Activated naive CD8-positive, alpha-beta T cell treated with anti-CD3 and anti-CD28 coated beads, Interleukin-2, amount 50 U/mL, for 24 hours (primary cell): ENCODE measurements around the gene PSMD8.

Experiments used
- ATAC-seq: fragments of 150-1000 bp; cut with Tn5 transposase; one replicate; pipeline ENCODE4 v1.10.0; 2021
- DNase-seq: peaks from one replicate; pipeline ENCODE4 v3.0.0; 2021
- H3K27ac Mint-ChIP-seq: one replicate; pipeline ENCODE4 v1.8.0; 2021; ENCODE audit warnings: mild to moderate bottlenecking, mixed read lengths
- H3K27me3 Mint-ChIP-seq: one replicate; pipeline ENCODE4 v1.8.0; 2021; ENCODE audit warnings: mixed read lengths
- H3K36me3 Mint-ChIP-seq: one replicate; pipeline ENCODE4 v1.8.0; 2021; ENCODE audit warnings: low read depth, mixed read lengths
- H3K4me1 Mint-ChIP-seq: one replicate; pipeline ENCODE4 v1.8.0; 2021; ENCODE audit warnings: mixed read lengths
- H3K4me3 Mint-ChIP-seq: one replicate; pipeline ENCODE4 v1.8.0; 2021; ENCODE audit warnings: mild to moderate bottlenecking, moderate library complexity, mixed read lengths
- H3K9me3 Mint-ChIP-seq: one replicate; pipeline ENCODE4 v1.8.0; 2021; ENCODE audit warnings: mixed read lengths

Gene PSMD8

DNA sequence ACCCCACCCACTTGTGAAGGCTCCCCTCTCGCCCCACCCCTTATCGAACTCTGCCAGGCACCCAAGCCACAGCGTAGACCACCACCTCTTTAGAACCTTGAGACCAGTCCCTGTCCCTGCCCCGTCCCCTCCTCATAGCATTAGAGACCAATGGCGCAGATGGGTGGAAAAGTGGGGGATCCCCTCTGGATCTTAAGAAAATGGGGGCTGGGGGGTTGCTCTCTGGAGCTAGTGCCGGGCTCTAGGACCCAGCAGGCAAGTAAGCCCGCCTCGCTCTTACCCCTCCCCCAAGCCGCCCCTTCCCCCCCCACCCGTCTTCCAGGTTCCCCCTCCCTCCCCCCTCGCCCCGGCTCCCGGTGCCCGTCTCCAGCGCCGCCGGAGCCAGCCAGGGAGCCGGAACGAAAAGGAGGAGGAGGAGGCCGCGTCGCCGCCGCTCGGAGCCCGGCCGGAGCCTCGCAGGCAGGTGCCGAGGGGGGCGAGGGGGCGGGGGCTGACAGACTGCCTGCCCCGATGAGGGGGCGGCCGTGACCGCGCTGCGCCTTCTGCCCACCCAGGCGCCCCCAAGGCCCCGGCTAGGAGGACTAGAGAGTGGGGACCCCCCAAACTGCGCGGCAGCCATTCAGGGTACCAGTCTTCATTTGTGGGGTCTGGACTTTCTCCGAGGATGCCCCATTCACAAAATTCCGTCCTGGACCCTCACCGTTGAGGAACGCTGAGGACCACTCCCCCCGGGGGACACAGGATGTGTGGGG lies 14.2 kb downstream of the PSMD8 start, which contains the start of gene SPRED3:
Gene SPRED3, plus strand, starts transcription at position 349 of the 752 bp plus-strand sequence. CDS start 1,606 bp downstream, outside the sequence.
- Mint-ChIP-seq H3K9me3 (no peaks in the 10 kb centered on the region), H3K36me3 (peaks cover 20% of the 10 kb centered on the region), H3K27me3 (peaks cover 32% of the 10 kb centered on the region), H3K4me3 (peak within 1 kb of the TSS; percentile 79), H3K4me1 (peaks cover 23% of the 10 kb centered on the region), H3K27ac (peak within 1 kb of the TSS; percentile 67)
- ATAC-seq: no peak
- no peak for DNase-seq

DNA sequence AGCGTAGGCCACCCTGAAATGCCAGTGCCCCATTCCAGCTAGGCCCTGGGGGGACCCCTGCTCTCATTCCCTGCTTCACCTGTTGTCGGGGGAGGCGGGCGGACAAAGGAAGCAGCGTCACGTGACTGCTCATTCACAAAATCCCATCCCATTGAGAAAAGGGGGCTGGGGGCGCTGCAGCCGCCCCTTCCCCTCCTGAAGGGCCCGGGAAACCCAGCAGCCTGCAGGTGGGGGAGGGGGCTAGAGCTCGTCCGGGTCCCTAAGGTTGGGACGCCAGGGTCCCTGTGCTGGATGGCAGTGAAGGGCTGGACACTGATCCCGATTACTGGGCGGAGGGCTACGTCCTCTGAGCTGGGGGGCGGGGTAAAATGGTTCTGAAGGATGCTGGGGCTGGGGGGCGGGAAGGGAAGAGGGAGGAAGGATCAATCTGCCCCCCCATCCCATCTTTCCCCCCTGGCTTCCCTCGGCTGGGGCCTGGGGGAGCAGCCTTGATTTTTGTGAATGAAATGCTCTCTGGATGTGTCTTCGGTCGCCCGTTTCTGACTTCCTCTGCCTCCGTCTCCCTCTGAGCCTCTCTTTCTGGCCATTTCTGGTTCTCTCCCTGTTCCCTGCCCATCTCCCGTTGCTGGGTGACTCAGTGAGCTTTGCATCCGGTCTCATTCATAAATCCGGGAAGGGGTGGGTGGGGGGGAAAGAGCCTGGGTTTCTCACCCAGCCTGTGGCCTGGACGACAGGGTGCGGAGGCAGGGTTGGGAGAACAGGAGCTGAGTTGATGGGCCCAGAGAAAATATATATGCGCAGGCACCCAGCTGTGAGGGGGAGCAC lies 14.9 kb downstream of the PSMD8 start:
- no peaks in the 10 kb centered on the region for H3K9me3 Mint-ChIP-seq
- peaks cover 39% of the 10 kb centered on the region for H3K27me3 Mint-ChIP-seq
- ATAC-seq: no peak
- peak overlapping the region; percentile 57 for H3K4me3 Mint-ChIP-seq
- H3K36me3 Mint-ChIP-seq: peaks cover 12% of the 10 kb centered on the region
- H3K27ac Mint-ChIP-seq: no peak overlapping the region
- DNase-seq: no peak
- peaks cover 25% of the 10 kb centered on the region for H3K4me1 Mint-ChIP-seq

DNA sequence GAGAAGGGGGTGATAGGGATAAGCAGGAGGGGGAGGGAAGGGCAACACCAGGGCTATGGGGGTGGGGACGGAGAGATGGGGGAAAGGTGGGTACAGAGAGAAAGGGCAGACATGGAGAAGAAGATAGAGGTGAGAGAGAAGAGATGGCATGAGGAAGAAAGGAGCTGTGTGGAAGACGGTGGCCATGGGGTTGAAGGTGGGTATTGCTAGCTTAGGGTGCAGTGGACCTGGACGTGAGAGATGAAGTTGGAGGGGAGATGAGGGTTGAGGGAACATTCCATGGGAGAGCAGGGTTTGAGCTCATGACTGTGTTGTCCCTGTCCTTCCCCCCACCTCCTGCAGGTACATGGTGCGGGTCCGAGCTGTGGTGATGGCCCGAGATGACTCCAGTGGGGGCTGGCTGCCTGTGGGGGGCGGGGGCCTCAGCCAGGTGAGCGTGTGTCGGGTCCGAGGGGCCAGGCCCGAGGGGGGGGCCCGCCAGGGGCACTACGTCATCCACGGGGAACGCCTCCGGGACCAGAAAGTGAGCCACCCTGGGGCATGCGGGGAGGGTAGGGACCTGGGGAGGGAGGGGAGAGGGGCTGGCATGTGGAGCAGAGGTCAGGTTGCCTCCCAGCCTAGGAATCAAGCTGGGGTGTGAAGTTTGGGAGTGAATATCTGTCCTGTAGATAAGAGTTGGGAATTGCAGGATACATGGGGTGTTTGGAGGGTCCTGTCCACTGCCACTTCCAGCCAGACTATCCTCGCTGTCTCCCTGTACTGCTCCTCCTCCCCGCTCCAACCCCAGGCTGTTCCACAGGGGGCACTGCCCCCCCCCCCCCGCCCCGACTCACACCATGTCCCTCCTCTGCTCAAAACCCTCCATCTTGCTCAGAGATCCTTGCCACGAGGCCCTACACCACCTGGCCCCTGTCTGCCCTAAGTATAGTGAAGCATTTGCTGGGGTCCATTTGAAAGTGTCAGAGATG lies 15.9 kb downstream of the PSMD8 start:
- Mint-ChIP-seq H3K27me3 (peaks cover 39% of the 10 kb centered on the region), H3K27ac (no peak overlapping the region), H3K36me3 (peaks cover 6% of the 10 kb centered on the region), H3K4me3 (no peak overlapping the region), H3K4me1 (peaks cover 29% of the 10 kb centered on the region), H3K9me3 (no peaks in the 10 kb centered on the region)
- ATAC-seq (no peak), DNase-seq (no peak)

DNA sequence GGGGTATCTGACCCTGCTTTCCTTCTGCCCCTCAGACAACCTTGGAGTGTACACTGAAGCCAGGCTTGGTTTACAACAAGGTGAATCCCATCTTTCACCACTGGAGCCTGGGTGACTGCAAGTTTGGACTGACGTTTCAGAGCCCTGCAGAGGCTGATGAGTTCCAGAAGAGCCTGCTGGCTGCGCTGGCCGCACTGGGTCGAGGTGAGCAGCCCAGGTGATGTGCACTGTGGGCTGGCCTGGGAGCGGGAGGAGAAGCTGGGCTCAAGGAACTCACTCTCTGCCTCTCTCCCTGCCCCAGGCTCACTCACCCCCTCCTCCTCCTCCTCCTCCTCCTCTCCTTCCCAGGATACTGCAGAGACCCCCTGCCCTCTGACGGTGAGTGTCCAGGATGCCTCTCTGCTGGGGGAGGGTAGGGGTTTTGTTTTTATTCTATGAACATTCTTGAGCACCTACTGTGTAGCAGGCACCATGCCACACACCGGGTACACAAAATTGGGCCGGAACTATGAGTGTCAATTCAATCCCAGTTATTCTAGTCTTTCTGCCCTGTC lies 17.6 kb downstream of the PSMD8 start:
- no peak overlapping the region for H3K27ac Mint-ChIP-seq
- peaks cover 6% of the 10 kb centered on the region for H3K36me3 Mint-ChIP-seq
- DNase-seq (no peak), ATAC-seq (no peak)
- H3K9me3 Mint-ChIP-seq: no peaks in the 10 kb centered on the region
- H3K27me3 Mint-ChIP-seq: peaks cover 44% of the 10 kb centered on the region
- H3K4me3 Mint-ChIP-seq: no peak overlapping the region
- peaks cover 34% of the 10 kb centered on the region for H3K4me1 Mint-ChIP-seq

DNA sequence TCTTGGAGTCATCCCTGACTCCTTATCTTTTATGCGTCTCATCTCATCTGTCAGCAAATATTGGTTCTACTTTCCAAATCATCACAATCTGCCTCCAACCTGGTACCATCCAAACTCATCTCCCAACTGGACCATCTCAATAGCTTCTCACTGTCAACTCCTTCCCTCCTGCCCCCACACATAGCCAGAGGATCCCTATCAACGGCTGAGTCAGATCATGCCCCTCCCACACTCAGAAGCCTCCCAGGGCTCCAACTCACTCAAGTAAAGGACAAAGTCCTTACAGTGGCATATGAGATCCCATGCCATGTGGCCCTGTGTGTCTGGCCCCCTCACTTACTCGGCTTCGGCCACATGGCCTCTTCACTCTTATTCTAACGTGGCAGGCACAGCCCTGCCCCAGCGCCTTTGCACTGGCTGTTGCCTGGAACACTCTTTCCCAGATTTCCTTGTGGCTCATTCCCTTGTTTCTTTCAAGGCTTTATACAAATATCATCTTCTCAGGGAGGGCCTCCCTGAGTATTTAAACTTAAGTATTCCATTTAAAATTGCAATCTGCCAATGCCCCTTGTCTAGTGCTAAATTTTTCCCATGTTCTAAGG lies 18.4 kb downstream of the PSMD8 start:
- no peak overlapping the region for H3K4me3 Mint-ChIP-seq
- H3K27me3 Mint-ChIP-seq: peaks cover 40% of the 10 kb centered on the region
- no peaks in the 10 kb centered on the region for H3K9me3 Mint-ChIP-seq
- H3K27ac Mint-ChIP-seq: no peak overlapping the region
- ATAC-seq (no peak), DNase-seq (no peak)
- H3K4me1 Mint-ChIP-seq: peaks cover 28% of the 10 kb centered on the region
- peaks cover 2% of the 10 kb centered on the region for H3K36me3 Mint-ChIP-seq

DNA sequence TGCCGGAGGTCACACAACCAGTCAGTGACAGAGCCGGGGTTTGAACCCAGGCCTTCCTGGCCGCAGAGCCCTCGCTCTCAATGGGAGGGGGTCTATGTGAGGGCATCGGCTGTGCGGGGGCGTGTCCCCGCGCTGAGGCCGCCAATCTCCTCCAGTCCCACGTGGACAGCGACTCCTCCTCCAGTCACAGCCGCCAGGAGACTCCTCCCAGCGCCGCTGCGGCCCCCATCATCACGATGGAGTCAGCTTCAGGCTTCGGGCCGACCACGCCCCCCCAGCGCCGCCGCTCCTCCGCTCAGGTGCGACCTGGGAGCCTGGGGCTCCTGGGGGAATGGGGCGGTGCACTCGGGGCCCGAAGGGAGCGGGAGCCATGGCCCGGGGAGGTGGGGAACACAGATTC lies 20.1 kb downstream of the PSMD8 start:
- H3K9me3 Mint-ChIP-seq: no peaks in the 10 kb centered on the region
- H3K4me3 Mint-ChIP-seq: peak overlapping the region; percentile 71
- H3K36me3 Mint-ChIP-seq: peaks cover 1% of the 10 kb centered on the region
- H3K27me3 Mint-ChIP-seq: peaks cover 34% of the 10 kb centered on the region
- H3K27ac Mint-ChIP-seq: peak overlapping the region; percentile 10
- DNase-seq: peak; percentile 82
- ATAC-seq: peak; percentile 78
- H3K4me1 Mint-ChIP-seq: peaks cover 21% of the 10 kb centered on the region

DNA sequence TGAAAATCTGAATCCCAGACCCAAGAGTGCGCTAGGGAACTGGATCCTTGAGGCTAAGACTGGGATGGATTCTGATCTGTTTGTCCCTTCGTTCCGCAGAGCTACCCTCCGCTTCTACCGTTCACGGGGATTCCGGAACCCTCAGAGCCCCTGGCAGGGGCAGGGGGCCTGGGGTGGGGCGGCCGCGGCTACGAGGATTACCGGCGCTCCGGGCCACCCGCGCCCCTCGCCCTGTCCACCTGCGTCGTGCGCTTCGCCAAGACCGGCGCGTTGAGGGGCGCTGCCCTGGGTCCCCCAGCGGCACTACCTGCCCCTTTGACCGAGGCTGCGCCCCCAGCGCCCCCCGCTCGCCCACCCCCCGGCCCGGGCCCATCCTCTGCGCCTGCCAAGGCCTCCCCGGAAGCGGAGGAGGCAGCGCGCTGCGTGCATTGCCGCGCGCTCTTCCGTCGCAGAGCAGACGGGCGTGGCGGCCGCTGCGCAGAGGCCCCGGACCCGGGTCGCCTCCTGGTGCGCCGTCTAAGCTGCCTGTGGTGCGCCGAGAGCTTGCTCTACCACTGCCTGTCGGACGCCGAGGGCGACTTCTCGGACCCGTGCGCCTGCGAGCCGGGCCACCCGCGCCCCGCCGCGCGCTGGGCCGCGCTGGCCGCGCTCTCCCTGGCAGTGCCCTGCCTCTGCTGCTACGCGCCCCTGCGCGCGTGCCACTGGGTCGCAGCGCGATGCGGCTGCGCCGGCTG lies 21.2 kb downstream of the PSMD8 start:
- H3K27ac Mint-ChIP-seq: peak overlapping the region; percentile 10
- ATAC-seq (peak; percentile 67), DNase-seq (peak; percentile 51)
- peaks cover 1% of the 10 kb centered on the region for H3K36me3 Mint-ChIP-seq
- peak overlapping the region; percentile 71 for H3K4me3 Mint-ChIP-seq
- H3K27me3 Mint-ChIP-seq: peaks cover 30% of the 10 kb centered on the region
- H3K4me1 Mint-ChIP-seq: peaks cover 20% of the 10 kb centered on the region
- no peaks in the 10 kb centered on the region for H3K9me3 Mint-ChIP-seq

DNA sequence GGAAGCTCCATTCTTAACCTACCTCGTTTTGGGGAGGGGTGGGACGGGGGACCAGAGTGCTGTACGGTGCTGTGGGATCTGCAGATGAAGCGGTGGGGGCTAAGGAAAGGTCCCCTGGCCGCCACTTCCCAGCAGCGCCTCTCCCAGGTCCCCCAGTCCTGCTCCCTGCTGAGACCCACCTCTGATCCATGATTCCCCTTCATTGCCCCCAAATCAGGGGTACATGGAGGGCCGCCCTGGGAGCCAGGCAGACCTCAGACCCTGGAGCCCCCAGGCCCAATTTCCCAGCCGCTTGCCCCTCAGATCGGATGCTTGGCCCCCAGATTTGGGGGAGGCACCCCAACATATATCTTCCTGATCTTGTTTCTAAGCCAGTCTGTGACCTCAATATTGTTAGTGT lies 24.7 kb downstream of the PSMD8 start:
- Mint-ChIP-seq H3K27me3 (peaks cover 8% of the 10 kb centered on the region), H3K4me3 (no peak overlapping the region), H3K4me1 (peaks cover 23% of the 10 kb centered on the region), H3K27ac (no peak overlapping the region), H3K9me3 (no peaks in the 10 kb centered on the region), H3K36me3 (peaks cover 1% of the 10 kb centered on the region)
- ATAC-seq: no peak
- no peak for DNase-seq

DNA sequence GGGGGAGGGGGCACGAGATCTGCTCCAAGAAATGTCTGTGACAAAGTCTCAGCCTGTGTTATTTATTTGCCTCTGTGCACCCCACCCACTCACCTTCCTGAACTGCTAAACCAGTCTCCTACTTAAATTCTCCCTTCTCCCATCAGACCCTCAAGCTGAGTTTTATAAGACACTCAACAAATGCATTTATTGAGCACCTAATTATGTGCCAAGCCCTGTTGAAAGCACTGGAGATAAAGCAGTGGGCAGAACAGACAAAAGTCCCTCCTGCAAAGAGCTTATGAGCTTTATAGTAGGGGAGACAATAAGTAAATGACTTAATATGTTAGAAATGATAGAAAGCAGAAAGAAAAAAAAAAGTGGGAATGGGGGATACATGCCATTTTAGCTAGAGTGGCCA lies 25.2 kb downstream of the PSMD8 start:
- H3K4me1 Mint-ChIP-seq: peaks cover 23% of the 10 kb centered on the region
- H3K9me3 Mint-ChIP-seq: no peaks in the 10 kb centered on the region
- DNase-seq: no peak
- no peak overlapping the region for H3K4me3 Mint-ChIP-seq
- H3K27ac Mint-ChIP-seq: no peak overlapping the region
- peaks cover 5% of the 10 kb centered on the region for H3K27me3 Mint-ChIP-seq
- peaks cover 1% of the 10 kb centered on the region for H3K36me3 Mint-ChIP-seq
- no peak for ATAC-seq

DNA sequence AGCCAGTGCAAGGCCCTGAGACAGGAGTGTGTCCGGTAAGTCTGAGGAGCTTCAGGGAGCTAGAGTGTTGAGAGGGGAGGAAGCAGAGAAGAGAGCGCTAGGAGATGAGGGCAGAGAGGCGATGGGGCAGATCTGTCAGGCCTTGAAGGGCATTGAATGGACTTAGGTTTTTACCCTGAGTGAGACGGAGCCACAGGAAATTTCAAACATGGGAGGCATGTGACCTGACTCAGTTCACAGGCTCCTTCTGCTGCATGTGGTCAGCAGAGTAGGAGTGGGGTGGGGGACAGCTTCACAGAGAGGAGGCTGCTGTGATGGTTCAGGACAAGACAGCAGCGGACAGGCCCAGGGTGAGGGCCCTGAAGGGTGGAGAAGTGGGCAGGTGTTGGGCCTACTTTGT lies 26.0 kb downstream of the PSMD8 start:
- no peak overlapping the region for H3K4me3 Mint-ChIP-seq

DNA sequence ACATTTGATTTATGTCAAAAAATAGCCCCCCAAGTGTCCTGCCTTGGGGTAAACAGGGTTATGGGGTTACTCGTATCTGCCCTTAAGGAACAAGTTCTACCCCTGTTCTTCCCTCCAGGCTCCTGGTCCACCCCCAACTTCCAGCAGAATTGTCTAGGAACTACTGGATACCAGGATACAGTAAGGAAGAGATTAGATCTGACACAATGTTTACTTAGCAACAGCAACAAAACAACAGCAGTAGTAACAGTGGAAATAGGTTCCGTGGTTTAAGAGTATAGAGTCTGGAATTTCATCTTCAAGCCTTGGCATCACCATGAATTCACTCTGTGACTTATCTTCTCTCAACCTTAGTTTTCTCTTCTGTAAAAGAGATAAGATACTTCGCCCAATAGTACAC lies 26.8 kb downstream of the PSMD8 start:
- DNase-seq: no peak
- Mint-ChIP-seq H3K4me1 (peaks cover 19% of the 10 kb centered on the region), H3K27ac (no peak overlapping the region), H3K9me3 (no peaks in the 10 kb centered on the region), H3K36me3 (peaks cover 4% of the 10 kb centered on the region), H3K4me3 (no peak overlapping the region), H3K27me3 (peaks cover 5% of the 10 kb centered on the region)
- no peak for ATAC-seq

More for the DNA sequence above, 26.0 kb downstream of the PSMD8 start:
- H3K9me3 Mint-ChIP-seq: no peaks in the 10 kb centered on the region
- H3K36me3 Mint-ChIP-seq: peaks cover 3% of the 10 kb centered on the region
- no peak overlapping the region for H3K27ac Mint-ChIP-seq
- H3K4me1 Mint-ChIP-seq: peaks cover 19% of the 10 kb centered on the region
- no peak for DNase-seq
- no peak for ATAC-seq
- H3K27me3 Mint-ChIP-seq: peaks cover 5% of the 10 kb centered on the region

DNA sequence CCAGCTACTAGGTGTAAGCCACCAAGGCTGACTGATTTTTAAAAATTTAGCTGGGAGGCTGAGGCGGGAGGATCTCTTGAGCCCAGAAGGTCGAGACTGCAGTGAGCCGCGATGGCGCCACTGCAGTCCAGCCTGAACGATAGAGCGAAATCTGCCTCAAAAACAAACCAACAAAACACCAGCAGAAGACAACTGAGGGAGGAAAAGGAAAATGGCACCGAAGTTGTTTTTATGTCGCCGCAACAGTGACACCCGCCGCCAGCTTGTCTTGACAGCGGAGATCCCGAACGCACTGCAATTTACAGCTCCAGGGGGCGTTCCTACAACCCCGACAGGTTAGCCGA lies 28.2 kb downstream of the PSMD8 start:
- DNase-seq (no peak), ATAC-seq (no peak)
- H3K9me3 Mint-ChIP-seq: no peaks in the 10 kb centered on the region
- H3K4me1 Mint-ChIP-seq: peaks cover 14% of the 10 kb centered on the region
- peak overlapping the region; percentile 89 for H3K27ac Mint-ChIP-seq
- no peaks in the 10 kb centered on the region for H3K27me3 Mint-ChIP-seq
- H3K36me3 Mint-ChIP-seq: peaks cover 7% of the 10 kb centered on the region
- peak overlapping the region; percentile 85 for H3K4me3 Mint-ChIP-seq

DNA sequence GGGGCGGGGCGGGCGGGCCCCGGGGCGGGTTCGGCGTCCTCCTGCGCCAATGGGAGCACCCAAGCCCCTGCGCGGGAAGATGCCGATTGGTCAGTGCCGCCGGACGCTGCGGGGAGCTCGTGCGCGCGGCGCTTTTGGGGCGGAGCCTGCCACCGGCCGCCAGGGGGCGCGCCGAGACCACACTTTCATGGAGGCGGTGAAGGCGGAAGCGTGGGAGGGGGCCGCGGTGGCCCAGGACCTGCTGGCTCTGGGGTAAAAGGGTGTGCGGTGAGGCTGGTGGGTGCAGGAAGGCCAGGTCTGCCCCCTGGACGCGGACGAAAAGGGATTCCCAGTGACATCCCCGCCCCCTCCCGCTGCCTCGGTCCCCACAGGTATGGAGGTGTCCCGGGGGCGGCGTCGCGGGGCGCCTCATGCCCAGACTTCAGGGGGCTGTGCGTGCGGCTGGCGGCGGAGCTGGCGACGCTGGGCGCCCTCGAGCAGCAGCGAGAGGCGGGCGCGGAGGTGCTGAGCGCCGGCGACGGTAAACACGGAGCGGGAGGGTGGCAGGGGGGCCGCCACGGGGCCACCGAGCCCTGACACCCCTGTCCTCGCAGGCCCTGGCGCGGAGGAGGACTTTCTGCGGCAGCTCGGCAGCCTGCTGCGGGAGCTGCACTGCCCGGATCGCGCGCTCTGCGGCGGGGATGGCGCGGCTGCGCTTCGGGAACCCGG lies 28.8 kb downstream of the PSMD8 start, which contains the start of gene FAM98C:
Gene FAM98C, plus strand, starts transcription at position 127 of the 708 bp plus-strand sequence. Its CDS starts 61 bp downstream, at position 188.
- no peaks in the 10 kb centered on the region for H3K27me3 Mint-ChIP-seq
- H3K4me3 Mint-ChIP-seq: peak within 1 kb of the TSS; percentile 85
- ATAC-seq (peak; percentile 98), DNase-seq (peak; percentile 96)
- H3K27ac Mint-ChIP-seq: peak within 1 kb of the TSS; percentile 89
- peaks cover 7% of the 10 kb centered on the region for H3K36me3 Mint-ChIP-seq
- H3K9me3 Mint-ChIP-seq: no peaks in the 10 kb centered on the region
- peaks cover 14% of the 10 kb centered on the region for H3K4me1 Mint-ChIP-seq
